Colonic mucosa (tissue), 4 donors: ENCODE results near the gene CCDC81. TPM values are rescaled to one million over a fixed set of nuclear protein-coding genes. Genes with fewer than 3 reads are reported as not detected.
"Not testable (repeated sequence)": the region's sequence is repeated elsewhere in the genome, so short reads cannot be mapped to it uniquely, and the experiment has no call there.

ENCODE experiments used
- DNase-seq: peaks from one replicate; pipeline ENCODE4 v3.0.0-alpha.2; 2020
- H3K27ac ChIP-seq: fragments of 200-600 bp; one replicate; pipeline ENCODE4 v1.8.0; 2021
- H3K27me3 ChIP-seq: fragments of 200-600 bp; one replicate; pipeline ENCODE4 v1.8.0; 2021
- H3K36me3 ChIP-seq: fragments of 200-600 bp; one replicate; pipeline ENCODE4 v1.8.0; 2021
- H3K4me1 ChIP-seq: fragments of 200-600 bp; one replicate; pipeline ENCODE4 v1.8.0; 2021; ENCODE audit warnings: mild to moderate bottlenecking
- H3K4me3 ChIP-seq: fragments of 200-600 bp; one replicate; pipeline ENCODE4 v1.8.0; 2021
- H3K9ac ChIP-seq, 2 donors: one replicate each; pipeline ENCODE4 v1.7.0; 2013; ENCODE audit warnings: control low read depth in 2 of 2, low read depth in 2 of 2, low read length in 2 of 2
- H3K9me3 ChIP-seq: fragments of 200-600 bp; one replicate; pipeline ENCODE4 v1.8.0; 2021
- CTCF ChIP-seq: fragments of 200-600 bp; IDR thresholded peaks from one replicate; pipeline ENCODE4 v1.8.0; 2022; ENCODE audit warnings: antibody characterized with exemption, mild to moderate bottlenecking
- intact Hi-C: fragments of 100-400 bp; cut with DNase I; formaldehyde crosslinking; loops from one replicate; pipeline ENCODE4 v1.14.1; 2022
- total RNA-seq, 2 donors: library from RNA; stranded (reverse); fragmentation: NEBNext Ultra II Directional in 1 of 2; extraction: Animal tissue kit (Norgen Biotek cat#: 25700) in 1 of 2; gene quantifications; one replicate each; pipeline ENCODE4 v1.2.1, GENCODE V29; 2021
- donor health status: healthy.
- donor health status: DM: no; HTN: no; CAD: no.
- donor health status: DM: no; HTN: no; CAD: no.

Gene CCDC81
- total RNA-seq, 2 donors from 2014 or later, result 0.32 to 0.53 TPM

GRCh38 chr11:86355256-86355655, 19.4 kb upstream of the CCDC81 start:
- Histone ChIP-seq H3K4me1 (no peaks in the 10 kb centered on the region), H3K9ac (no peak overlapping the region), H3K36me3 (no peaks in the 10 kb centered on the region), H3K27ac (no peak overlapping the region), H3K27me3 (no peaks in the 10 kb centered on the region), H3K4me3 (no peak overlapping the region), H3K9me3 (no peaks in the 10 kb centered on the region)
- TF ChIP-seq CTCF, result no peak
- no peak for DNase-seq
- intact Hi-C loops, result no loop called here

GRCh38 chr11:86357412-86357811, 17.3 kb upstream of the CCDC81 start:
- DNase-seq, H3K4me3 ChIP-seq, H3K9me3 ChIP-seq, H3K27me3 ChIP-seq, H3K9ac ChIP-seq, intact Hi-C loops, H3K36me3 ChIP-seq, H3K4me1 ChIP-seq, H3K27ac ChIP-seq: not testable (repeated sequence)

- DNase-seq, result no peak
- Histone ChIP-seq H3K4me3 (no peak overlapping the region), H3K27me3 (no peaks in the 10 kb centered on the region), H3K27ac (no peak overlapping the region), H3K9me3 (no peaks in the 10 kb centered on the region), H3K9ac (no peak overlapping the region), H3K36me3 (no peaks in the 10 kb centered on the region), H3K4me1 (no peaks in the 10 kb centered on the region)
- no peak for TF ChIP-seq CTCF
- intact Hi-C loops, result no loop called here
These were observed 16.0 kb upstream of the CCDC81 start for GRCh38 chr11:86358720-86359119.

GRCh38 chr11:86360775-86361395, 13.8 kb upstream of the CCDC81 start:
- intact Hi-C loops, result no loop called here
- no peak for DNase-seq
- no peak for TF ChIP-seq CTCF

GRCh38 chr11:86363424-86363823, 11.3 kb upstream of the CCDC81 start:
- Histone ChIP-seq H3K27me3 (no peaks in the 10 kb centered on the region), H3K4me1 (no peaks in the 10 kb centered on the region), H3K4me3 (no peak overlapping the region), H3K36me3 (no peaks in the 10 kb centered on the region), H3K9ac (no peak overlapping the region), H3K27ac (no peak overlapping the region), H3K9me3 (no peaks in the 10 kb centered on the region)
- intact Hi-C loops, result no loop called here
- TF ChIP-seq CTCF, result no peak
- no peak for DNase-seq

More at GRCh38 chr11:86360775-86361395, 13.8 kb upstream of the CCDC81 start:
- H3K27me3 ChIP-seq, result no peaks in the 10 kb centered on the region
- H3K4me3 ChIP-seq, result no peak overlapping the region
- H3K36me3 ChIP-seq, result no peaks in the 10 kb centered on the region
- no peak overlapping the region for H3K9ac ChIP-seq
- H3K27ac ChIP-seq, result no peak overlapping the region
- H3K4me1 ChIP-seq, result no peaks in the 10 kb centered on the region
- H3K9me3 ChIP-seq, result no peaks in the 10 kb centered on the region

GRCh38 chr11:86365546-86365945, 9.1 kb upstream of the CCDC81 start:
- no peaks in the 10 kb centered on the region for H3K4me1 ChIP-seq
- H3K27ac ChIP-seq, result no peak overlapping the region
- DNase-seq, result no peak
- no peak overlapping the region for H3K9ac ChIP-seq
- H3K36me3 ChIP-seq, result no peaks in the 10 kb centered on the region
- intact Hi-C loops, result no loop called here
- no peaks in the 10 kb centered on the region for H3K27me3 ChIP-seq
- no peak overlapping the region for H3K4me3 ChIP-seq
- no peak for TF ChIP-seq CTCF
- no peaks in the 10 kb centered on the region for H3K9me3 ChIP-seq
